Panc1 (cell line): Measurements from ENCODE around the gene HSFX3.
"Not testable (repeated sequence)": the region's sequence is repeated elsewhere in the genome, so short reads cannot be mapped to it uniquely, and the experiment has no call there.

Source experiments
- CTCF ChIP-seq: fragments of 450-650 bp; IDR thresholded peaks from 2 replicates; pipeline ENCODE4 v1.5.1; 2017; ENCODE audit warnings: mild to moderate bottlenecking
- POLR2AphosphoS5 ChIP-seq: IDR thresholded peaks from 2 replicates; pipeline ENCODE4 v1.6.1; 2012; ENCODE audit warnings: mild to moderate bottlenecking, low read depth, low read length, moderate library complexity
- TCF7L2 ChIP-seq: IDR thresholded peaks from 2 replicates; pipeline ENCODE4 v1.6.1; 2011; ENCODE audit warnings: mild to moderate bottlenecking, low read depth, low read length, inconsistent platforms
- TF ChIP-seq, protein P1 (sequence below), 2 experiments: IDR thresholded peaks; 2 replicates each; pipeline ENCODE4 v1.6.1; 2011 to 2012; ENCODE audit warnings: low read depth in 2 of 2, control low read depth in 1 of 2, low read length in 1 of 2, mild to moderate bottlenecking in 1 of 2, moderate library complexity in 1 of 2; ENCODE audit not compliant: insufficient read depth in 1 of 2

GRCh38 chrX:149549701-149550100 lies at the start of gene HSFX3:
- TF ChIP-seq CTCF, POLR2AphosphoS5, TCF7L2: not testable (repeated sequence)
- TF ChIP-seq, protein P1, sequence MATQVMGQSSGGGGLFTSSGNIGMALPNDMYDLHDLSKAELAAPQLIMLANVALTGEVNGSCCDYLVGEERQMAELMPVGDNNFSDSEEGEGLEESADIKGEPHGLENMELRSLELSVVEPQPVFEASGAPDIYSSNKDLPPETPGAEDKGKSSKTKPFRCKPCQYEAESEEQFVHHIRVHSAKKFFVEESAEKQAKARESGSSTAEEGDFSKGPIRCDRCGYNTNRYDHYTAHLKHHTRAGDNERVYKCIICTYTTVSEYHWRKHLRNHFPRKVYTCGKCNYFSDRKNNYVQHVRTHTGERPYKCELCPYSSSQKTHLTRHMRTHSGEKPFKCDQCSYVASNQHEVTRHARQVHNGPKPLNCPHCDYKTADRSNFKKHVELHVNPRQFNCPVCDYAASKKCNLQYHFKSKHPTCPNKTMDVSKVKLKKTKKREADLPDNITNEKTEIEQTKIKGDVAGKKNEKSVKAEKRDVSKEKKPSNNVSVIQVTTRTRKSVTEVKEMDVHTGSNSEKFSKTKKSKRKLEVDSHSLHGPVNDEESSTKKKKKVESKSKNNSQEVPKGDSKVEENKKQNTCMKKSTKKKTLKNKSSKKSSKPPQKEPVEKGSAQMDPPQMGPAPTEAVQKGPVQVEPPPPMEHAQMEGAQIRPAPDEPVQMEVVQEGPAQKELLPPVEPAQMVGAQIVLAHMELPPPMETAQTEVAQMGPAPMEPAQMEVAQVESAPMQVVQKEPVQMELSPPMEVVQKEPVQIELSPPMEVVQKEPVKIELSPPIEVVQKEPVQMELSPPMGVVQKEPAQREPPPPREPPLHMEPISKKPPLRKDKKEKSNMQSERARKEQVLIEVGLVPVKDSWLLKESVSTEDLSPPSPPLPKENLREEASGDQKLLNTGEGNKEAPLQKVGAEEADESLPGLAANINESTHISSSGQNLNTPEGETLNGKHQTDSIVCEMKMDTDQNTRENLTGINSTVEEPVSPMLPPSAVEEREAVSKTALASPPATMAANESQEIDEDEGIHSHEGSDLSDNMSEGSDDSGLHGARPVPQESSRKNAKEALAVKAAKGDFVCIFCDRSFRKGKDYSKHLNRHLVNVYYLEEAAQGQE (IDR thresholded peaks at IDR 0.05; ENCODE audit: insufficient read depth in 1 of 2, low read depth in 2 of 2, low read length in 1 of 2) = not testable (repeated sequence)
